NCI-H1417 treated with DMSO at 0.1 percent for 48 hours (cell line): ENCODE results near the gene GAS2L2.
"Not testable (repeated sequence)": the region's sequence is repeated elsewhere in the genome, so short reads cannot be mapped to it uniquely, and the experiment has no call there.

ENCODE experiments used
- DNase-seq: peaks from one replicate; lab custom pipeline; 2025; lab: John Stamatoyannopoulos, UW

GAS2L2 gene

DNA sequence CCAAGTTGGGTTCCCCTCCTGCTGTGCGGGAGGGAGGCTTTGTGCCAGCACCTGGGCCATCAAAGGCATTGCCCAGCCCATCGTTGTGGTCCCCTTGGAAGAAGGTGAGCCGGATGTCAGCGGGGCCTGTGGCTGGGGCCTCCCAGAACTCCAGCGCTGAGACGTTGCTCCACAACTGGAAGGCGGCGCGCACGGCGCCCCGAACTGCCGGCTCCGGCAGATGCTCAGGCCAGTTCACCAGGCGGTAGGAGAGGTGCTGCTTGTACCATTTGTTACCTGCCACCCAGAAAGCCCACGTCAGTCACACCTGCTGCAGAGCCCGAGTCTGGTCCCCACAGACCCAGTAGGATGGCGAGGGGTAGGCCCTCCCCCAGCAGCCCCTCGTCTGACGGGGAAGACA is 20.1 kb upstream of the GAS2L2 start:
- no peak for DNase-seq

GRCh38 chr17:35769895-35770486 is 17.0 kb upstream of the GAS2L2 start:
- DNase-seq = no peak

GRCh38 chr17:35768797-35769196 is 15.8 kb upstream of the GAS2L2 start:
- DNase-seq = no peak

DNA sequence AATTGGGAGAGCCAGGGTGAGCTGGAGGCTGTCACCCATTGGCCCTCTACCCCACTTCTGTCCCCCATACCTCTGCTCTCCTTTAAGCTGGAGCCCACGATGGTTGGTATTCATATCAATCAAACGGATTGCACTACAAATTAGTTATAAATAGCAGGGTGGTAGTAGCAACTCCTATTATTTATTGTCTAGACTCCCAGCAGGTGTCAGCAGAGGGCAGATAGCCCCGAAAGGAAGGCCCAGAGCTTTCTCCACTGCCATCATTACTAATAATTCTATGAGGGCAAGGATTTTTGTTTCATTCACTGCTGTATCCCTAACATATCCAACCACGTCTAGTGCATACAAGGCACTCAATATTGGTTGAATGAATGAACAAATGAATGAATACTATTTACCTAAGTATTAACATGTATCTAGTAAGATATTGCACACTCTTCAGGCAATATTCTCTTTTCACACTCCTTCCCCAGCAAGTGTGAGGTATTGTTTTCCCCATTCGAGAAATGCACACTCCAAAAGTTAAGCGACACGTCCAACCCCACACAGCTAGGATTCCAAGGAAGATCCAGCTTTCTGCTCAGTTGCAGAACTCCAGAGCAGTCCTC is 14.0 kb upstream of the GAS2L2 start:
- no peak for DNase-seq

- DNase-seq = no peak
These were observed 13.4 kb upstream of the GAS2L2 start for GRCh38 chr17:35766489-35766877.

- no peak for DNase-seq
These were observed 12.9 kb upstream of the GAS2L2 start for GRCh38 chr17:35765756-35766488.

GRCh38 chr17:35765086-35765710 is 12.2 kb upstream of the GAS2L2 start:
- no peak for DNase-seq

DNA sequence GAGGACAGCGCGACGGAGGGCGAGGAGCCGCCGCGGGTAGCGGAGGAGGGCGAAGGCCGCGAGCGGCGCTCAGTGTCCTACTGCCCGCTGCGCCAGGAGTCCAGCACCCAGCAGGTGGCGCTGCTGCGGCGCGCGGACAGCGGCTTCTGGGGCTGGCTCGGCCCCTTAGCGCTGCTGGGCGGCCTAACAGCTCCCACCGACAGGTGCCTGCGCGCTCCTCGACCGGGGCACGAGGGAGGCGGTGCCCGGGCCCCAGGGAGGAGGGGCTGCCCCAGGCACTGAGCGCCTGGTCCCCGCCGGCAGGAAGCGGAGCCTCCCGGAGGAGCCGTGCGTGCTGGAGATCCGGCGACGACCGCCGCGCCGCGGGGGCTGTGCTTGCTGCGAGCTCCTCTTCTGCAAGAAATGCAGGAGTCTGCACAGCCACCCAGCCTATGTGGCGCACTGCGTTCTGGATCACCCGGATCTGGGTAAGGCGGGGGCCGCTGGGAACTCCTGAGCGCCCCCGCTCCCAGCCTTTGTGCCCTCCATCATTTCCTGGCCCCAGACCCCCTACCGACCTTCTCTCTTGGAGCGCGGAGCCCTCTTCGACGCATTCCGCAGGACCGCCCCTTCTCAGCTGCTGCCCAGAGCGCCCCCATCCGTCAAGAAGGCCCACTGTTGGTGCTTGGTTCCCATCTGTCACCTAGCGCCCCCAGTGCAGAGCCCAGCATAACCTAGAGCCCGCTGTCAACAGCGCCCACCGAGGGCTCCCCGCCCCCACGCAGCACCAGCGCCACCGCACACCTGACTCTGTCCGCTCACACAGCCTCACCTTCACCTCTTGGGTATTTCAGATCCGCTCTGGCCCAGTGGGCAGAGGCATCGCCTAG is 11.3 kb upstream of the GAS2L2 start:
- DNase-seq = peak; percentile 46

GRCh38 chr17:35763767-35764122 is 10.7 kb upstream of the GAS2L2 start:
- DNase-seq = no peak

GRCh38 chr17:35761601-35762000 is 8.6 kb upstream of the GAS2L2 start:
- DNase-seq = no peak

- DNase-seq = no peak
These were observed 7.5 kb upstream of the GAS2L2 start, which contains the start of gene C17orf50 for GRCh38 chr17:35760587-35760986. Gene C17orf50, plus strand, starts transcription at chr17:35760887. Its CDS starts 55 bp downstream, at chr17:35760942.

GRCh38 chr17:35757243-35757642 is 4.2 kb upstream of the GAS2L2 start:
- no peak for DNase-seq

GRCh38 chr17:35752471-35752870 is 568 bp downstream of the GAS2L2 start:
- no peak for DNase-seq

DNA sequence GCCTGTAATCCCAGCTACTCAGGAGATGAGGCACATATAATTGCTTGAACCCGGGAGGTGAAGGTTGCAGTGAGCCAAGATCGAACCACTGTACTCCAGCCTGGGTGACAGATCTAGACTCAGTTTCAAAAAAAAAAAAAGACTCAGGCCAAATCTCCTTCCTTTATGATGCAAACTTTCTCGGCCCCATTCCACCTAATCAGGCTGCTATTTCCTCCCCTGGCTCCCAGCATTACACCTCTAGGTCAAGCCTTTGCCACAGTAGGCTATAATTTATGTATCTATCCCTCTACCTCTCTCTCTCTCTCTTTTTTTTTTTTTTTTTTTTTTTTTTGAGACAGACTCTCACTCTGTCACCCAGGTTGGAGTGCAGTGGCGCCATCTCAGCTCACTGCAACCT is 1.5 kb downstream of the GAS2L2 start:
- not testable (repeated sequence) for DNase-seq

- DNase-seq = no peak
These were observed 2.3 kb downstream of the GAS2L2 start for GRCh38 chr17:35750526-35751395.

DNA sequence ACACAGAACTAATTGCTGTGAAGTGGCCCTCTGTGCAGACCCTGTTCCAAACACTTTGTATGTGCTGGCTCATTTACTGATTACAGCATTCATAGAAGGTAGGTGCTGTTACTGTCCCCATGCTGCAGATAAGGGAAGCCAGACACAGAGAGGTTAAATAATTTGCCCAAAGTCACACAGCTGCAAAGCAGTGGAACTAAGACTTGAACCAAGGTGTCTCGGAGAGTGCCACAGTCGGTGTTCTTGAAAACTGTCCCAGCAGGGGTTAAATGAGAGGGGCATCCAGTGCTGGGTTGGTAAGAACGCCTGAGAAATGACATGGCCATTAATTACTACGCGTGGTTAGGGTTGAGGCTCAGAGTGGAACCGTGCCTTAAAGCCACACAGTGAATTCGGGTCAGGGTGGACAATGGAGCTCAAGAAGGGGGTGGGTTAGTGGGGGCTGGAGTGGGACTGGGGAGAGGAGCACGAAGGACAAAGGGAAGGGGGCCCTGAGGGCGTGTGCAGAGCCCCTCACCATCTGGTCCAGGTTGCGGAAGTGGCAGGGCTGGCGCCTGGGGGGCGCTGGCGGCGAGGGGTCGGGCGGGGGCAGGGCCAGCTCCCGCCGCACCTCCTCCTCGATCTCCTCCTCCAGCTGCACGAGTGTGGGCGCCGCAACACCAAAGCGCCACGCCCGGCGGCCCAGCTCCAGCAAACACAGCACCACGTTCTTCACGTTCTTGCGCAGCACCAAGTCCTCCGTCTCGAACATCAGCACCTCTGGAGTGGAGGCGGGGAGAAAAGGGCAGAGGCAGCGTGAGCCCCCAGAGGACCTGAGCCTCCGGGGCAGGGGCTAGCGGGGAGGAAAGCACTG is 3.3 kb downstream of the GAS2L2 start:
- DNase-seq = no peak

DNA sequence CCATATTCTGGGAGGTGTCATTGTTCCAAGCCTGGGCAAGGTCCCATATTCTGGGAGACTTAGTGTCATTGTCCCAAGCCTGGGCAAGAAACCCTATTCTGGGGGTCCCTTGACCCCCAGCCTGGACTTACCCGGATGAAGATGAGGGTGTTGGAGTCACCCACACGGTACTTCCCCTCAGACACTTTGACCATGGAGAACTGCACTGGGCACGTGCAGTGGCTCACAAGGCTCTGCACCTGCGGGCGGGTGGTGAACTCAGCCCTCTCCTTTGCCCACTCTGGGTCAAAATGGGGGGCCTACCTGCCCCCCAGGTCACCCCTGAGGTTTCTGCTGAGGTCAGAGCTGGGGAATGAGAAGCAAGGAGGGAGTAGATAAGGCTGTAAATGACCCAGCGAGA is 4.1 kb downstream of the GAS2L2 start:
- DNase-seq = no peak

- DNase-seq = no peak
These were observed 4.6 kb downstream of the GAS2L2 start for GRCh38 chr17:35748341-35748841.

- no peak for DNase-seq
These were observed 5.5 kb downstream of the GAS2L2 start for GRCh38 chr17:35747540-35748017.
